ENCODE data around the gene WDSUB1. TPM values are rescaled to one million over a fixed set of nuclear protein-coding genes. Genes with fewer than 3 reads are reported as not detected.

Gene WDSUB1
- total RNA-seq, 1 experiment from 2014 or later: 6.9 TPM

DNA sequence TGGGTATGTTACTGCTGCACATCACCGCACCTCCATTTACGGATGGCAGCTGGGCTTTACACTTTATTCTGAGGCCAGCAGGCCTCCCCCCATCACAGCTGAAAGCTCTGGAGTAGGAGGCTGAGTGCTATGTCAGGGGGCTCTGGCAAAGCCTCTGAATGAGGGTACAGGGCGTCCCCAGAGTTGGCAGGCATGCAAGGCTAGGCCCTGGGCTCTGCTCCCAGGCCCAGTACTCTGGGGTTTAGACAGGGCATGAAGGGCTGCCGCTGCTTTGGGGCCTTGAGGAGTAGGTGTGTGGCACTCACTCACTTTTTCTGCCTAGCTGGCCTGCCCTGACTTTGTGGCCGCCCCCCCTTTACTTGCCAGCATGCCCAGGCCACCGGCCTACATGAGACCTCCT is 90.8 kb downstream of the WDSUB1 start:
- POLR2A ChIA-PET (ENCODE audit: unreplicated experiment): no interaction called here
- H3K27me3 ChIP-seq (ENCODE audit: insufficient read depth, low read depth): no peaks in the 10 kb centered on the region
- intact Hi-C loops (cut with micrococcal nuclease; ENCODE audit: unreplicated experiment): no loop called here

DNA sequence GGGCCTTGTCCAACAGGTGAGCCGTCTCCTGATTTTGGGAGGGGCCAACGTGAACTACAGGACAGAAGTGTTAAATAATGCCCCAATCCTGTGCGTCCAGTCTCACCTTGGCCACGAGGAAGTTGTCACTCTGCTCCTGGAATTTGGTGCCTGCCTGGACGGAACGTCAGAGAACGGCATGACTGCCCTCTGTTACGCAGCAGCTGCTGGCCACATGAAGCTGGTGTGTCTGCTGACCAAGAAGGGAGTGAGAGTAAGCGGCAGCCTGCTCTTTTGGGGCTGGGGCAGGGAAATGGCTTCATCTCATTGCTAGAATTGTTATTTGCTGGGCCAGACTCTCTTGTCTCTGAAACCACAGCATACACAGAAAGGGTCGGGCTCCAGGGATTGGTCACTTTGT is 92.3 kb downstream of the WDSUB1 start:
- H3K36me3 ChIP-seq (ENCODE audit: low read depth): no peaks in the 10 kb centered on the region
- H2AFZ ChIP-seq: no peak overlapping the region
- no peaks in the 10 kb centered on the region for H3K79me2 ChIP-seq (ENCODE audit: low read depth)
- TF ChIP-seq EZH2 (IDR thresholded peaks at IDR 0.05; ENCODE audit: low read depth): no peak
- TF ChIP-seq, protein P1, sequence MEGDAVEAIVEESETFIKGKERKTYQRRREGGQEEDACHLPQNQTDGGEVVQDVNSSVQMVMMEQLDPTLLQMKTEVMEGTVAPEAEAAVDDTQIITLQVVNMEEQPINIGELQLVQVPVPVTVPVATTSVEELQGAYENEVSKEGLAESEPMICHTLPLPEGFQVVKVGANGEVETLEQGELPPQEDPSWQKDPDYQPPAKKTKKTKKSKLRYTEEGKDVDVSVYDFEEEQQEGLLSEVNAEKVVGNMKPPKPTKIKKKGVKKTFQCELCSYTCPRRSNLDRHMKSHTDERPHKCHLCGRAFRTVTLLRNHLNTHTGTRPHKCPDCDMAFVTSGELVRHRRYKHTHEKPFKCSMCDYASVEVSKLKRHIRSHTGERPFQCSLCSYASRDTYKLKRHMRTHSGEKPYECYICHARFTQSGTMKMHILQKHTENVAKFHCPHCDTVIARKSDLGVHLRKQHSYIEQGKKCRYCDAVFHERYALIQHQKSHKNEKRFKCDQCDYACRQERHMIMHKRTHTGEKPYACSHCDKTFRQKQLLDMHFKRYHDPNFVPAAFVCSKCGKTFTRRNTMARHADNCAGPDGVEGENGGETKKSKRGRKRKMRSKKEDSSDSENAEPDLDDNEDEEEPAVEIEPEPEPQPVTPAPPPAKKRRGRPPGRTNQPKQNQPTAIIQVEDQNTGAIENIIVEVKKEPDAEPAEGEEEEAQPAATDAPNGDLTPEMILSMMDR (conservative IDR thresholded peaks at IDR 0.05): no peak
- no TSS peak for BruUV-seq (replicated peaks)
- no peak overlapping the region for H3K4me3 ChIP-seq
- ChIA-PET CTCF (no interaction called here), POLR2A (ENCODE audit: unreplicated experiment) (interaction anchor here (0.6 kb wide), 1 partner anchor 129 kb away, joined by 7 read pairs; no protein-coding TSS in a partner anchor)
- DNase-seq: no peak
- H3K9me2 ChIP-seq (ENCODE audit: insufficient read depth): no peaks in the 10 kb centered on the region
- no peak overlapping the region for H3K27ac ChIP-seq
- intact Hi-C loops (cut with micrococcal nuclease; ENCODE audit: unreplicated experiment): no loop called here
- H3F3A ChIP-seq (ENCODE audit: insufficient read depth, low read depth): no peaks in the 10 kb centered on the region
- no peaks in the 10 kb centered on the region for H4K20me1 ChIP-seq (ENCODE audit: insufficient read depth)
- H3K4me2 ChIP-seq: no peak overlapping the region
- no peaks in the 10 kb centered on the region for H3K4me1 ChIP-seq (replicated peaks; ENCODE audit: insufficient read depth)
- H3K9me3 ChIP-seq (ENCODE audit: insufficient read depth, low read depth): no peaks in the 10 kb centered on the region
- H3K27me3 ChIP-seq (ENCODE audit: insufficient read depth, low read depth): no peaks in the 10 kb centered on the region

More for the DNA sequence above, 90.8 kb downstream of the WDSUB1 start:
- TF ChIP-seq, protein P1 (conservative IDR thresholded peaks at IDR 0.05): no peak
- TF ChIP-seq EZH2 (IDR thresholded peaks at IDR 0.05; ENCODE audit: low read depth): no peak
- H3K27ac ChIP-seq: no peak overlapping the region
- no peaks in the 10 kb centered on the region for H4K20me1 ChIP-seq (ENCODE audit: insufficient read depth)
- CTCF ChIA-PET: no interaction called here
- no peak for DNase-seq
- H3K9me2 ChIP-seq (ENCODE audit: insufficient read depth): no peaks in the 10 kb centered on the region
- no peak overlapping the region for H3K4me2 ChIP-seq
- H3K4me1 ChIP-seq (replicated peaks; ENCODE audit: insufficient read depth): no peaks in the 10 kb centered on the region
- no peaks in the 10 kb centered on the region for H3K9me3 ChIP-seq (ENCODE audit: insufficient read depth, low read depth)
- no peaks in the 10 kb centered on the region for H3F3A ChIP-seq (ENCODE audit: insufficient read depth, low read depth)
- no peak overlapping the region for H2AFZ ChIP-seq
- H3K79me2 ChIP-seq (ENCODE audit: low read depth): no peaks in the 10 kb centered on the region
- no peaks in the 10 kb centered on the region for H3K36me3 ChIP-seq (ENCODE audit: low read depth)
- no TSS peak for BruUV-seq (replicated peaks)
- no peak overlapping the region for H3K4me3 ChIP-seq

DNA sequence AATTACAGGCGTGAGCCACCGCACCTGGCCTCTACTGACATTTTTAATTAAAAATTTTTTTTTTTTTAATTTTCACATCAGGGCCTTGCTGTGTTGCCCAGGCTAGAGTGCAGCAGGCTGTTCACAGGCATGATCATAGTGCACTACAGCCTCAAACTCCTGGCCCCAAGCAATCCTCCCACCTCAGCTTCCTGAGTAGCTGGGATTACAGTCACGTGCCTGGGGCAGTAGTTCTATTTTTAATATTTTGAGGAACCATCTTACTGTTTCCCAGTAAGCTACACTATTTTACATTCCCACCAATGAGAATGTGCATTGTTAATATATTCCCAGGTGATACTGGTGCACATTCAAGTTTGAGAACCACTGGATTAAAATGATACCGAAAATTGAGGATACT is 92.7 kb downstream of the WDSUB1 start:
- intact Hi-C loops (cut with micrococcal nuclease; ENCODE audit: unreplicated experiment): no loop called here
- TF ChIP-seq EZH2 (IDR thresholded peaks at IDR 0.05; ENCODE audit: low read depth): no peak
- TF ChIP-seq, protein P1 (conservative IDR thresholded peaks at IDR 0.05): no peak
- Histone ChIP-seq H3K9me2 (ENCODE audit: insufficient read depth) (no peaks in the 10 kb centered on the region), H3K9me3 (ENCODE audit: insufficient read depth, low read depth) (no peaks in the 10 kb centered on the region), H4K20me1 (ENCODE audit: insufficient read depth) (no peaks in the 10 kb centered on the region), H3K27ac (no peak overlapping the region), H3K4me1 (replicated peaks; ENCODE audit: insufficient read depth) (no peaks in the 10 kb centered on the region), H3K4me2 (no peak overlapping the region), H3K79me2 (ENCODE audit: low read depth) (no peaks in the 10 kb centered on the region), H3K4me3 (no peak overlapping the region), H3K27me3 (ENCODE audit: insufficient read depth, low read depth) (no peaks in the 10 kb centered on the region), H3K36me3 (ENCODE audit: low read depth) (no peaks in the 10 kb centered on the region), H2AFZ (no peak overlapping the region), H3F3A (ENCODE audit: insufficient read depth, low read depth) (no peaks in the 10 kb centered on the region)
- no TSS peak for BruUV-seq (replicated peaks)
- ChIA-PET POLR2A (ENCODE audit: unreplicated experiment) (interaction anchor here (0.6 kb wide), 1 partner anchor 129 kb away, joined by 7 read pairs; no protein-coding TSS in a partner anchor), CTCF (no interaction called here)
- no peak for DNase-seq

All from PC-9 (cell line).